Lower leg skin (tissue), 4 donors: ENCODE measurements around the gene CREBBP. TPM values are rescaled to one million over a fixed set of nuclear protein-coding genes. Genes with fewer than 3 reads are reported as not detected.

Experiments used
- DNase-seq, 2 donors: peaks; one replicate each; pipeline ENCODE4 v3.0.0-alpha.2; 2019; ENCODE audit warnings: low spot score in 2 of 2
- H3K4me3 ChIP-seq: fragments of 200-600 bp; sonication (generic); 2 replicates; pipeline ENCODE4 v1.5.1; 2017; ENCODE audit warnings: mild to moderate bottlenecking, low read depth; ENCODE audit not compliant: poor library complexity, severe bottlenecking
- CTCF ChIP-seq, 3 donors: fragments of 450-650 bp; IDR thresholded peaks; one replicate each; pipeline ENCODE4 v1.5.1; 2016; ENCODE audit warnings: antibody characterized with exemption in 3 of 3, mild to moderate bottlenecking in 3 of 3, moderate library complexity in 2 of 3
- POLR2A ChIP-seq, 2 donors: fragments of 450-650 bp; IDR thresholded peaks; one replicate each; pipeline ENCODE4 v1.6.1; 2016 to 2017; ENCODE audit warnings: antibody characterized with exemption in 2 of 2, mild to moderate bottlenecking in 1 of 2, moderate library complexity in 1 of 2
- WGBS, 2 donors: methylation state at CpG; one replicate each; pipeline ENCODE4 v1.1.5; 2018; 5-methylcytosine and 5-hydroxymethylcytosine counted together
- intact Hi-C: fragments of 100-400 bp; cut with DNase I; formaldehyde crosslinking; loops from one replicate; pipeline ENCODE4 v1.15.0; 2023; ENCODE audit warnings: low total_unique reads
- total RNA-seq, 4 donors: library from RNA; depleted of rRNA; stranded (reverse); fragments of >200 nt; gene quantifications; one replicate each; pipeline ENCODE4 v1.1.0, GENCODE V29; 2016

CREBBP gene
- total RNA-seq, 4 donors from 2014 or later: 45.5 to 152 (median 65.7) TPM

DNA sequence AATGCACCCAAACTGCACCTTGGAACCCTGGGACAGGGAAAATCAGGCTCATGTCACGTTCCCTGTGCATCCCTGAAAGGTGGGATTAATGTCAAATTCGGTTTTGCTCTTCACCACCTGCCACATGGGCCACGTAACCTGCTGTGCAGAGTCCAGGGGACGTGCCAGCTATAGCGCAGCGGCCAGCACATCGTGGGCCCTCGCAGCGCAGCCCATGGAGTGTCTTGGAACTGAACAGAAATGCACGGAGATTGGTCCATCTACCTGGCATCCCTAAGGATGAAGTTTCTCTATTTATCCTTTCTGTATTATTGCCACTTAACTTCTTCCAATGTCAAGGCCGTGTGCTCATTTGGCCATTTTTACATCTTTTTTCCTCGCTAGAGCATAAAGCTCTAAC lies 95.1 kb downstream of the CREBBP start:
- H3K4me3 ChIP-seq: no peak overlapping the region
- intact Hi-C loops: no loop called here
- 95% methylated on average over 12 of the region's 12 CpGs for WGBS, 2 donors
- TF ChIP-seq CTCF (IDR thresholded peaks at IDR 0.05): no peak
- TF ChIP-seq POLR2A (IDR thresholded peaks at IDR 0.05): no peak
- peak in 1 of 2 donors; percentile 49 for DNase-seq

DNA sequence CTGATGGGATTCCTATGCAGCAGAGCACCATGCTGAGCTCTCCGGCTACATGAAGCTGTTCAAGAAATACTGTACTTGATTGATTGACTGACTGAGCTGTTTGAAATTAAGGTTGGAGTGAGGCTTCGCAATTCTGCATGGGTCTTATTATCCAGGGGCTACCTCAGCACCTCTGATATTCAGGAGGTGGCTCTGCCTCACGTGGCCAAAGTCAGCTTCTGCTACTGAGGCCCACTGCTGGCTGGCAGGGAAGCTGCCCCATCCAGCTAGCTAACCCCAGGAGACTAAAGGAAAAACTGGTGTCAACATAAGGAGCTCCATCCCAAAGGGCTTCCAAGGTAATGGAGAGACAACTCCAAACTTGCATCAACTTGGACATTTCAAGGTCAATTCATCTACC lies 97.0 kb downstream of the CREBBP start:
- DNase-seq: peak in 1 of 2 donors; percentile 58
- 87 to 88% methylated on average over 3 of the region's 3 CpGs for WGBS, 2 donors
- no peak overlapping the region for H3K4me3 ChIP-seq
- TF ChIP-seq POLR2A (IDR thresholded peaks at IDR 0.05) (no peak), CTCF (IDR thresholded peaks at IDR 0.05) (no peak)
- intact Hi-C loops: no loop called here

DNA sequence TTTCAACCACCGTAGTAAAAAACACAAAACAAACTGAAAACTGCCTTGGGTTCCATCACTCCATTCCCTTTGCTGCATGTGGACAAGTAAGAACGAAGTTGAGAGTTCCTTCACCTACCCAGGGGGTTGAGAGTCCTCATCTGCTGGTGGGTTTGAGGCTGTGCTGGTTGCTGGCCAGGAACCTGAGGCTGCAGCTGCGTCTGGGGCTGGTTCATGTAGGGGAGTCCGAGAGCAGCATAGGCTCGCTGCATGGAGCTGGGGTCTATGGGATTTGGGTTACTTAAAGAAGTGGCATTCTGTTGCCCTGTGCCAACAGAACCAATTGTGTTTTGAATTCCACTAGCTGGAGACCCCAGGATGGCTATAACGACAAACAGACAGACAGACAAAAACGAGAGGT lies 97.9 kb downstream of the CREBBP start:
- intact Hi-C loops: no loop called here
- WGBS, 2 donors: 88 to 90% methylated on average over 7 of the region's 7 CpGs
- TF ChIP-seq POLR2A (IDR thresholded peaks at IDR 0.05): no peak
- no peak for TF ChIP-seq CTCF (IDR thresholded peaks at IDR 0.05)
- peak in 1 of 2 donors; percentile 60 for DNase-seq
- no peak overlapping the region for H3K4me3 ChIP-seq

DNA sequence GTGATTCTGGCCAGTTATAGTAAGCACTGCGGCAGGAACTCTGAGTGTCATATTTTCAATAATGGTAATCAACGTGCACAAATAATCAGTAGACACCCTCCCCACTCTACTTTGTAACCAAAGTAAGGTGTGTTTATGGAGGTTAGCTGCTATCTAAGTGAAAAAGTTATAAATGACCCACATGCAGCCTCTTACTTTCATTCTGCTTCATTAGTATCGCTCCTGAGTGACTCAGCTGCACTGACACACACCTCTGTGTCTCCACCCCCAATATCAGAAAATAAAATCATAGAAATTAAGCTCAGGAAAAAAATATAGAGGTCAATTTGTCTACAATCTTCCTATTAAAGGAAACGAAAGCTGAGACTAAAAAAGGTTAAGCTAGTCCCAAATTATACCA lies 99.1 kb downstream of the CREBBP start:
- TF ChIP-seq POLR2A (IDR thresholded peaks at IDR 0.05): no peak
- no peak for TF ChIP-seq CTCF (IDR thresholded peaks at IDR 0.05)
- 82 to 85% methylated on average over 4 of the region's 4 CpGs for WGBS, 2 donors
- intact Hi-C loops: no loop called here
- no peak for DNase-seq
- no peak overlapping the region for H3K4me3 ChIP-seq

GRCh38 chr16:3780570-3780969 lies 99.9 kb downstream of the CREBBP start:
- TF ChIP-seq POLR2A (IDR thresholded peaks at IDR 0.05) (no peak), CTCF (IDR thresholded peaks at IDR 0.05) (no peak)
- no peak overlapping the region for H3K4me3 ChIP-seq
- intact Hi-C loops: no loop called here
- 43% methylated on average over 6 of the region's 6 CpGs for WGBS, 2 donors
- DNase-seq: no peak

GRCh38 chr16:3776316-3776715 lies 104.2 kb downstream of the CREBBP start:
- intact Hi-C loops: no loop called here
- TF ChIP-seq CTCF (IDR thresholded peaks at IDR 0.05) (no peak), POLR2A (IDR thresholded peaks at IDR 0.05) (no peak)
- peak in 1 of 2 donors; percentile 52 for DNase-seq
- H3K4me3 ChIP-seq: no peak overlapping the region
- WGBS, 2 donors: 75 to 89% methylated on average over 4 of the region's 4 CpGs
